Breast epithelium (tissue), 4 donors: Measurements from ENCODE around the gene SESN2. TPM values are rescaled to one million over a fixed set of nuclear protein-coding genes. Genes with fewer than 3 reads are reported as not detected.

ENCODE experiments used
- DNase-seq, 2 donors: peaks; one replicate each; pipeline ENCODE4 v3.0.0-alpha.2; 2019; ENCODE audit warnings: low spot score in 2 of 2
- H3K27ac ChIP-seq, 2 donors: fragments of 200-600 bp; sonication (generic) in 1 of 2; one replicate each; pipeline ENCODE4 v1.5.1; 2016 to 2019; ENCODE audit warnings: mild to moderate bottlenecking in 1 of 2
- H3K27me3 ChIP-seq, 2 donors: fragments of 200-600 bp; sonication (generic) in 1 of 2; one replicate each; pipeline versions ENCODE4 v1.5.1 to v1.6.0; 2017 to 2019; ENCODE audit warnings: control low read depth in 1 of 2, mild to moderate bottlenecking in 1 of 2
- H3K36me3 ChIP-seq: fragments of 200-600 bp; one replicate; pipeline ENCODE4 v1.5.1; 2019
- H3K4me1 ChIP-seq, 2 donors: fragments of 200-600 bp; sonication (generic); one replicate each; pipeline ENCODE4 v1.5.1; 2016 to 2019; ENCODE audit warnings: control low read depth in 1 of 2
- H3K4me3 ChIP-seq, 3 donors: fragments of 200-600 bp; sonication (generic); 1 replicate in 2 of 3; 2 replicates in 1 of 3; pipeline ENCODE4 v1.5.1; 2016 to 2019; ENCODE audit warnings: mild to moderate bottlenecking in 3 of 3, moderate library complexity in 2 of 3
- H3K9me3 ChIP-seq, 2 donors: fragments of 200-600 bp; sonication (generic) in 1 of 2; one replicate each; pipeline ENCODE4 v1.5.1; 2016 to 2019; ENCODE audit warnings: control low read depth in 1 of 2
- POLR2A ChIP-seq: fragments of 450-650 bp; IDR thresholded peaks from one replicate; pipeline ENCODE4 v1.6.1; 2016; ENCODE audit warnings: antibody characterized with exemption, mild to moderate bottlenecking, moderate library complexity
- POLR2AphosphoS5 ChIP-seq, 3 donors: sonication (generic); formaldehyde crosslinking; IDR thresholded peaks; one replicate each; pipeline ENCODE4 v1.6.1; 2017; ENCODE audit warnings: antibody characterized with exemption in 3 of 3
- intact Hi-C: fragments of 100-400 bp; cut with DNase I; formaldehyde crosslinking; loops from one replicate; pipeline ENCODE4 v1.15.1; 2023; ENCODE audit warnings: low total_unique reads
- total RNA-seq, 3 donors: library from RNA; depleted of rRNA; stranded (reverse); fragments of >200 nt; gene quantifications; one replicate each; pipeline ENCODE4 v1.1.0, GENCODE V29; 2016
- TF ChIP-seq, protein P1 (sequence below), 3 donors: fragments of 450-650 bp; IDR thresholded peaks; one replicate each; pipeline ENCODE4 v1.5.1; 2016 to 2017; ENCODE audit warnings: antibody characterized with exemption in 3 of 3, mild to moderate bottlenecking in 3 of 3, moderate library complexity in 3 of 3

SESN2 gene
- total RNA-seq, 3 donors from 2014 or later: 10.0 to 16.0 (median 12.5) TPM

- H3K27me3 ChIP-seq: no peaks in the 10 kb centered on the region
- TF ChIP-seq POLR2AphosphoS5 (IDR thresholded peaks at IDR 0.05): no peak
- TF ChIP-seq POLR2A: no peak
- TF ChIP-seq, protein P1, sequence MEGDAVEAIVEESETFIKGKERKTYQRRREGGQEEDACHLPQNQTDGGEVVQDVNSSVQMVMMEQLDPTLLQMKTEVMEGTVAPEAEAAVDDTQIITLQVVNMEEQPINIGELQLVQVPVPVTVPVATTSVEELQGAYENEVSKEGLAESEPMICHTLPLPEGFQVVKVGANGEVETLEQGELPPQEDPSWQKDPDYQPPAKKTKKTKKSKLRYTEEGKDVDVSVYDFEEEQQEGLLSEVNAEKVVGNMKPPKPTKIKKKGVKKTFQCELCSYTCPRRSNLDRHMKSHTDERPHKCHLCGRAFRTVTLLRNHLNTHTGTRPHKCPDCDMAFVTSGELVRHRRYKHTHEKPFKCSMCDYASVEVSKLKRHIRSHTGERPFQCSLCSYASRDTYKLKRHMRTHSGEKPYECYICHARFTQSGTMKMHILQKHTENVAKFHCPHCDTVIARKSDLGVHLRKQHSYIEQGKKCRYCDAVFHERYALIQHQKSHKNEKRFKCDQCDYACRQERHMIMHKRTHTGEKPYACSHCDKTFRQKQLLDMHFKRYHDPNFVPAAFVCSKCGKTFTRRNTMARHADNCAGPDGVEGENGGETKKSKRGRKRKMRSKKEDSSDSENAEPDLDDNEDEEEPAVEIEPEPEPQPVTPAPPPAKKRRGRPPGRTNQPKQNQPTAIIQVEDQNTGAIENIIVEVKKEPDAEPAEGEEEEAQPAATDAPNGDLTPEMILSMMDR (IDR thresholded peaks at IDR 0.05): no peak
- no peaks in the 10 kb centered on the region for H3K36me3 ChIP-seq
- H3K4me3 ChIP-seq: no peak overlapping the region
- H3K4me1 ChIP-seq: peaks cover 0 to 7% of the 10 kb centered on the region in 2 donors
- H3K27ac ChIP-seq: no peak overlapping the region
- no peaks in the 10 kb centered on the region for H3K9me3 ChIP-seq
- no peak for DNase-seq
- intact Hi-C loops: no loop called here
Observed at GRCh38 chr1:28295936-28296335, 36.6 kb downstream of the SESN2 start.

DNA sequence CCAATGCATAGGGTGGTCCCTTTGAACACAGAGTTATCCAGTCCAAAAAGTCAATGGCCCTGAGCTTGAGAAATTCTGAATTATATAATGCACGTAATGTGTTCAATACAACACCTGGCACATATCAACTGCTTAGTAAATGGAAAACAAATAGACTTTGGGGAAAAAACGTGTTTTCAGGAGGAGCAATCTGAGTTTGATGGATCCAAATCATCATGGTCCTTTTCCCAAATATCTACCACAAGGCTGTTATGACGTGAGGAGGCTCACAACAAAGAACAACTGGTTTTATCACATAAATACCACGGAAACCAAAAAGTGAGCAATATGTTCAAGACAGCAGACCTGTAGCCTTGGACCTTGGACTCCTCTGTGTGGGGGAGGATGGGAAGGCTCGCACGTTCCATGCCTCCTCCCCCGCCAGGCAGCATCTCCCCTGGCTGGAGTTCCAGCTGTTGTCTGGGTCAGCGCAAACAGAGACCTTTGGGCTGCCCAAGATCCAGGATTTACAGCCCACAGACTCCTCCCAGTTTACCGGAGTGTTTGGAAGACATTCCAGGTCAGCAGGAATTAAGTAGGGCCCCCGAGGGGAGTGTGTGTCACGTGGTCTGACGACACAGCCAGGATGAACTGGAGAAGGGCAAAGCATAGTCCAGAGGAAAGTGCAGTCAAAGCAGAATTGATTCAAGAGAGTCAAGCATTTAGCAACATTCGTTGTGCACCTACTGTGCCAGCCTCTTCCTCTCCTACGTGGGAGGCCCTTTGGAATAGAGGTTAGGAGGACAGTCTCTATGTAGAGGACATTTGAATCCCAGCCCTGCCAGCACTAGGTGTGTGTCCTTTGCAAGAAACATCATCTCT is 37.3 kb downstream of the SESN2 start:
- DNase-seq: peak; percentile 41 to 76
- H3K4me1 ChIP-seq: peaks cover 0 to 7% of the 10 kb centered on the region in 2 donors
- no peaks in the 10 kb centered on the region for H3K36me3 ChIP-seq
- H3K4me3 ChIP-seq: peak overlapping the region in 2 of 3 donors; percentile 24 to 42
- intact Hi-C loops: no loop called here
- no peaks in the 10 kb centered on the region for H3K9me3 ChIP-seq
- TF ChIP-seq POLR2AphosphoS5 (IDR thresholded peaks at IDR 0.05) (no peak), POLR2A (no peak)
- TF ChIP-seq, protein P1 (IDR thresholded peaks at IDR 0.05): no peak
- H3K27ac ChIP-seq: no peak overlapping the region
- no peaks in the 10 kb centered on the region for H3K27me3 ChIP-seq

DNA sequence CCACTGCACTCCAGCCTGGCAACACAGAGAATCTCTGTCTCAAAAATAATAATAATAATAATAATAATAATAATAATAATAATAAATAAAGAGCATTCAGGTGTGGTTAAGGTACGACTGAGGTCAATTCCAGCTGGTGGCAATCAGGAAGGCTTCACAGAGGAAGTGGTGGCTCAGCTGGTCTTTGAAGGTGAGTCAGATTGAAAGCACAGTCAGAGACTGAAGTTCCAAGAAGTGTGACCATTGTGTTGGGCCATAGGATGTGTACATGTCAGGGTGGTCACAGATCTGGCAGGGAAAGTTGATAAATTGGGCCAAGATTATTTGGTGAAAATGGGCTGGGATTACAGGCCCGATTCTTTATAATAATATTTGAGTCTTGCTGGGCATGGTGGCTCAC is 38.5 kb downstream of the SESN2 start:
- no peak for DNase-seq
- no peaks in the 10 kb centered on the region for H3K27me3 ChIP-seq
- H3K9me3 ChIP-seq: no peaks in the 10 kb centered on the region
- H3K4me3 ChIP-seq: no peak overlapping the region
- TF ChIP-seq POLR2A: no peak
- H3K36me3 ChIP-seq: no peaks in the 10 kb centered on the region
- H3K4me1 ChIP-seq: peaks cover 0 to 7% of the 10 kb centered on the region in 2 donors
- intact Hi-C loops: no loop called here
- H3K27ac ChIP-seq: no peak overlapping the region

- intact Hi-C loops: no loop called here
- H3K4me3 ChIP-seq: no peak overlapping the region
- no peaks in the 10 kb centered on the region for H3K27me3 ChIP-seq
- TF ChIP-seq, protein P1 (IDR thresholded peaks at IDR 0.05): no peak
- no peak for TF ChIP-seq POLR2A
- H3K36me3 ChIP-seq: no peaks in the 10 kb centered on the region
- no peaks in the 10 kb centered on the region for H3K9me3 ChIP-seq
- H3K4me1 ChIP-seq: peaks cover 0 to 7% of the 10 kb centered on the region in 2 donors
- DNase-seq: no peak
- no peak overlapping the region for H3K27ac ChIP-seq
Observed at GRCh38 chr1:28298438-28298837, 39.1 kb downstream of the SESN2 start.

- H3K4me3 ChIP-seq: no peak overlapping the region
- no peak overlapping the region for H3K27ac ChIP-seq
- H3K27me3 ChIP-seq: no peaks in the 10 kb centered on the region
- intact Hi-C loops: no loop called here
- no peak for DNase-seq
- peaks cover 0 to 7% of the 10 kb centered on the region in 2 donors for H3K4me1 ChIP-seq
- TF ChIP-seq POLR2AphosphoS5 (IDR thresholded peaks at IDR 0.05) (no peak), POLR2A (no peak)
- TF ChIP-seq, protein P1 (IDR thresholded peaks at IDR 0.05): no peak
- H3K9me3 ChIP-seq: no peaks in the 10 kb centered on the region
- H3K36me3 ChIP-seq: no peaks in the 10 kb centered on the region
Observed at GRCh38 chr1:28301368-28302174, 42.3 kb downstream of the SESN2 start.
